GM23338 (cell line): ENCODE measurements around the gene GAB1. TPM values are rescaled to one million over a fixed set of nuclear protein-coding genes. Genes with fewer than 3 reads are reported as not detected.

Source experiments
- ATAC-seq: fragments of 200-7000 bp; cut with Tn5 transposase; 3 replicates; pipeline ENCODE4 v1.9.1; 2020
- DNase-seq: peaks from one replicate; pipeline ENCODE4 v3.0.0-alpha.2; 2015; ENCODE audit warnings: low spot score
- H2AFZ ChIP-seq: fragments of 200-600 bp; sonication (generic); 2 replicates; pipeline ENCODE4 v1.8.0; 2016; ENCODE audit warnings: antibody characterized with exemption, mild to moderate bottlenecking, moderate library complexity
- H3F3A ChIP-seq: fragments of 200-600 bp; sonication (generic); replicated peaks from 2 replicates; pipeline ENCODE4 v1.8.0; 2017; ENCODE audit warnings: antibody characterized with exemption, mixed run types, low read depth
- H3K27ac ChIP-seq: fragments of 200-600 bp; sonication (generic); 2 replicates; pipeline ENCODE4 v1.6.1; 2016; ENCODE audit warnings: low read depth
- H3K27me3 ChIP-seq: fragments of 200-600 bp; sonication (generic); 2 replicates; pipeline ENCODE4 v1.8.0; 2016; ENCODE audit warnings: mild to moderate bottlenecking, mixed run types, moderate library complexity; ENCODE audit not compliant: insufficient read depth
- H3K36me3 ChIP-seq: fragments of 200-600 bp; sonication (generic); 2 replicates; pipeline ENCODE4 v1.8.0; 2016; ENCODE audit warnings: mild to moderate bottlenecking; ENCODE audit not compliant: insufficient read depth
- H3K4me1 ChIP-seq: fragments of 200-600 bp; sonication (generic); 2 replicates; pipeline ENCODE4 v1.8.0; 2016; ENCODE audit warnings: mild to moderate bottlenecking, moderate library complexity; ENCODE audit not compliant: insufficient read depth
- H3K4me2 ChIP-seq: fragments of 200-600 bp; sonication (generic); 2 replicates; pipeline ENCODE4 v1.7.1; 2017; ENCODE audit warnings: mixed run types
- H3K4me3 ChIP-seq: fragments of 200-600 bp; sonication (generic); 2 replicates; pipeline ENCODE4 v1.6.1; 2016; ENCODE audit warnings: mixed run types
- H3K79me2 ChIP-seq: fragments of 200-600 bp; sonication (generic); replicated peaks from 2 replicates; pipeline ENCODE4 v1.8.0; 2017; ENCODE audit warnings: mild to moderate bottlenecking; ENCODE audit not compliant: insufficient read depth
- H3K9me2 ChIP-seq: fragments of 200-600 bp; sonication (generic); 2 replicates; pipeline ENCODE4 v1.8.0; 2017; ENCODE audit not compliant: insufficient read depth
- H4K20me1 ChIP-seq: fragments of 200-600 bp; sonication (generic); replicated peaks from 2 replicates; pipeline ENCODE4 v1.8.0; 2017; ENCODE audit warnings: mild to moderate bottlenecking; ENCODE audit not compliant: insufficient read depth
- H3K27ac Mint-ChIP-seq: 2 replicates; pipeline ENCODE4 v1.8.0; 2020; ENCODE audit warnings: inconsistent platforms, mild to moderate bottlenecking, moderate library complexity, mixed read lengths
- H3K27me3 Mint-ChIP-seq: 3 replicates; pipeline ENCODE4 v1.8.0; 2022; ENCODE audit warnings: low read depth, mild to moderate bottlenecking, moderate library complexity, mixed read lengths, inconsistent platforms; ENCODE audit not compliant: insufficient read depth, poor library complexity
- H3K36me3 Mint-ChIP-seq: 3 replicates; pipeline ENCODE4 v1.8.0; 2021; ENCODE audit warnings: low read depth, mild to moderate bottlenecking, inconsistent platforms, moderate library complexity, mixed read lengths
- H3K4me1 Mint-ChIP-seq: 3 replicates; pipeline ENCODE4 v1.8.0; 2020; ENCODE audit warnings: mild to moderate bottlenecking, inconsistent platforms, mixed read lengths
- H3K4me3 Mint-ChIP-seq: 3 replicates; pipeline ENCODE4 v1.8.0; 2021; ENCODE audit warnings: moderate library complexity, mild to moderate bottlenecking, inconsistent platforms, mixed read lengths
- H3K9me3 Mint-ChIP-seq: 3 replicates; pipeline ENCODE4 v1.8.0; 2020; ENCODE audit warnings: moderate library complexity, mild to moderate bottlenecking, inconsistent platforms, mixed read lengths
- CREB1 ChIP-seq: fragments of 250-450 bp; sonication (Bioruptor Pico); IDR thresholded peaks from 2 replicates; pipeline ENCODE4 v1.5.0; 2020; ENCODE audit warnings: low read depth, mild to moderate bottlenecking, moderate library complexity
- EZH2 ChIP-seq: fragments of 200-600 bp; sonication (generic); IDR thresholded peaks from one replicate; pipeline ENCODE4 v1.8.0; 2017; ENCODE audit warnings: antibody characterized with exemption, mild to moderate bottlenecking, low read depth; ENCODE audit not compliant: unreplicated experiment
- EZH2phosphoT487 ChIP-seq: fragments of 200-600 bp; sonication (generic); IDR thresholded peaks from one replicate; pipeline ENCODE4 v1.8.1; 2018; ENCODE audit warnings: antibody characterized with exemption; ENCODE audit not compliant: unreplicated experiment
- JUNB ChIP-seq: IDR thresholded peaks from one replicate; pipeline ENCODE4 v1.6.1; 2016; ENCODE audit warnings: antibody characterized with exemption; ENCODE audit not compliant: unreplicated experiment
- NANOG ChIP-seq: IDR thresholded peaks from 2 replicates; pipeline ENCODE4 v1.6.1; 2016; ENCODE audit warnings: antibody characterized with exemption, borderline replicate concordance
- POLR2AphosphoS5 ChIP-seq: IDR thresholded peaks from 2 replicates; pipeline ENCODE4 v1.6.1; 2016; ENCODE audit warnings: antibody characterized with exemption, low read depth
- STAT1 ChIP-seq: IDR thresholded peaks from one replicate; pipeline ENCODE4 v1.6.1; 2016; ENCODE audit warnings: antibody characterized with exemption; ENCODE audit not compliant: unreplicated experiment
- ZNF114 ChIP-seq: fragments of 250-450 bp; sonication (Bioruptor Pico); IDR thresholded peaks from 2 replicates; pipeline ENCODE4 v1.5.0; 2020; ENCODE audit warnings: mild to moderate bottlenecking, moderate library complexity
- ZNF331 ChIP-seq: fragments of 250-450 bp; sonication (Bioruptor Pico); IDR thresholded peaks from 2 replicates; pipeline ENCODE4 v1.5.0; 2020; ENCODE audit warnings: low read depth, mild to moderate bottlenecking, moderate library complexity
- polyA plus RNA-seq: library from polyadenylated mRNA; unstranded; fragments of >200 nt; fragmentation: Nextera tagmentation; extraction: Ambion mirVana; gene quantifications from 2 replicates; pipeline ENCODE4 v1.2.1, GENCODE V29; 2016
- total RNA-seq: library from RNA; depleted of rRNA; stranded (reverse); fragments of >200 nt; shearing (Covaris generic); gene quantifications from 2 replicates; pipeline ENCODE4 v1.2.3, GENCODE V29; 2014
- TF ChIP-seq, protein P1 (sequence below), 2 experiments: fragments of 200-600 bp in 1 of 2; sonication (generic) in 1 of 2; conservative IDR thresholded peaks; 2 replicates each; pipeline versions ENCODE4 v1.5.1 to v1.6.1; 2016 to 2017; ENCODE audit warnings: antibody characterized with exemption in 2 of 2, low read depth in 2 of 2, mild to moderate bottlenecking in 2 of 2, moderate library complexity in 1 of 2
- TF ChIP-seq, protein P2 (sequence below): IDR thresholded peaks from 2 replicates; pipeline ENCODE4 v1.6.1; 2016; ENCODE audit warnings: antibody characterized with exemption
- TF ChIP-seq, protein P3 (sequence below): IDR thresholded peaks from one replicate; pipeline ENCODE4 v1.6.1; 2018; ENCODE audit warnings: antibody characterized with exemption; ENCODE audit not compliant: unreplicated experiment

Gene GAB1
- total and polyA plus RNA-seq, 2 experiments from 2014 or later = 4.0 to 18.4 TPM

DNA sequence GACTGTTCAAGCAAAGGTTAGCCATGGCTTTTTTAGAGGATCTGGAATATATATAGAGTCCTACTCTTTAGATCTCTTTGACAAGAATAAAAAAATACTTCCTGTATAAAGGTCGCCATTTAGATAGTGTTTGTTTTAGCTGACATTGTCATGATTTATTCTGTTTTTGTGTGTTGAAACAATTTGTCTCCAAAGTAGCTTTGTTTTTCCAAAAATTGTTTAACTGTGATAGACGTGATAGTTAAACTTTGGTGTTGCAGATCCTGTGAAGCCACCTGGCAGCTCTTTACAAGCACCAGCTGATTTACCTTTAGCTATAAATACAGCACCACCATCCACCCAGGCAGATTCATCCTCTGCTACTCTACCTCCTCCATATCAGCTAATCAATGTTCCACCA lies 96.6 kb downstream of the GAB1 start:
- H3K27ac ChIP-seq = no peak overlapping the region
- no peak overlapping the region for H2AFZ ChIP-seq
- H3K27ac Mint-ChIP-seq = no peak overlapping the region
- H3K36me3 Mint-ChIP-seq = peaks cover 35% of the 10 kb centered on the region
- no peaks in the 10 kb centered on the region for H3K9me2 ChIP-seq
- no peak for DNase-seq
- peaks cover 12% of the 10 kb centered on the region; the same call in 1 of the 2 replicates for H3K4me1 ChIP-seq
- H3K4me3 ChIP-seq = no peak overlapping the region
- TF ChIP-seq, protein P1, sequence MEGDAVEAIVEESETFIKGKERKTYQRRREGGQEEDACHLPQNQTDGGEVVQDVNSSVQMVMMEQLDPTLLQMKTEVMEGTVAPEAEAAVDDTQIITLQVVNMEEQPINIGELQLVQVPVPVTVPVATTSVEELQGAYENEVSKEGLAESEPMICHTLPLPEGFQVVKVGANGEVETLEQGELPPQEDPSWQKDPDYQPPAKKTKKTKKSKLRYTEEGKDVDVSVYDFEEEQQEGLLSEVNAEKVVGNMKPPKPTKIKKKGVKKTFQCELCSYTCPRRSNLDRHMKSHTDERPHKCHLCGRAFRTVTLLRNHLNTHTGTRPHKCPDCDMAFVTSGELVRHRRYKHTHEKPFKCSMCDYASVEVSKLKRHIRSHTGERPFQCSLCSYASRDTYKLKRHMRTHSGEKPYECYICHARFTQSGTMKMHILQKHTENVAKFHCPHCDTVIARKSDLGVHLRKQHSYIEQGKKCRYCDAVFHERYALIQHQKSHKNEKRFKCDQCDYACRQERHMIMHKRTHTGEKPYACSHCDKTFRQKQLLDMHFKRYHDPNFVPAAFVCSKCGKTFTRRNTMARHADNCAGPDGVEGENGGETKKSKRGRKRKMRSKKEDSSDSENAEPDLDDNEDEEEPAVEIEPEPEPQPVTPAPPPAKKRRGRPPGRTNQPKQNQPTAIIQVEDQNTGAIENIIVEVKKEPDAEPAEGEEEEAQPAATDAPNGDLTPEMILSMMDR (conservative IDR thresholded peaks at IDR 0.05; ENCODE audit: low read depth in 2 of 2) = no peak
- no peak for TF ChIP-seq JUNB
- no peak for TF ChIP-seq CREB1 (CRISPR knock-in tag)
- no peak for TF ChIP-seq ZNF331
- TF ChIP-seq, protein P2, sequence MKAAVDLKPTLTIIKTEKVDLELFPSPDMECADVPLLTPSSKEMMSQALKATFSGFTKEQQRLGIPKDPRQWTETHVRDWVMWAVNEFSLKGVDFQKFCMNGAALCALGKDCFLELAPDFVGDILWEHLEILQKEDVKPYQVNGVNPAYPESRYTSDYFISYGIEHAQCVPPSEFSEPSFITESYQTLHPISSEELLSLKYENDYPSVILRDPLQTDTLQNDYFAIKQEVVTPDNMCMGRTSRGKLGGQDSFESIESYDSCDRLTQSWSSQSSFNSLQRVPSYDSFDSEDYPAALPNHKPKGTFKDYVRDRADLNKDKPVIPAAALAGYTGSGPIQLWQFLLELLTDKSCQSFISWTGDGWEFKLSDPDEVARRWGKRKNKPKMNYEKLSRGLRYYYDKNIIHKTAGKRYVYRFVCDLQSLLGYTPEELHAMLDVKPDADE = no peak
- TF ChIP-seq EZH2phosphoT487 = no peak
- no peak overlapping the region for H3K4me2 ChIP-seq
- H3K9me3 Mint-ChIP-seq = peaks cover 31% of the 10 kb centered on the region
- peaks cover 23% of the 10 kb centered on the region for H3K4me1 Mint-ChIP-seq
- H3K27me3 Mint-ChIP-seq = peaks cover 2% of the 10 kb centered on the region
- no peaks in the 10 kb centered on the region for H3K27me3 ChIP-seq
- H4K20me1 ChIP-seq = no peaks in the 10 kb centered on the region
- H3K4me3 Mint-ChIP-seq = no peak overlapping the region
- ATAC-seq = no peak
- H3K79me2 ChIP-seq = no peaks in the 10 kb centered on the region
- peaks cover 13% of the 10 kb centered on the region; the same call in 1 of the 2 replicates for H3K36me3 ChIP-seq
- no peaks in the 10 kb centered on the region for H3F3A ChIP-seq

DNA sequence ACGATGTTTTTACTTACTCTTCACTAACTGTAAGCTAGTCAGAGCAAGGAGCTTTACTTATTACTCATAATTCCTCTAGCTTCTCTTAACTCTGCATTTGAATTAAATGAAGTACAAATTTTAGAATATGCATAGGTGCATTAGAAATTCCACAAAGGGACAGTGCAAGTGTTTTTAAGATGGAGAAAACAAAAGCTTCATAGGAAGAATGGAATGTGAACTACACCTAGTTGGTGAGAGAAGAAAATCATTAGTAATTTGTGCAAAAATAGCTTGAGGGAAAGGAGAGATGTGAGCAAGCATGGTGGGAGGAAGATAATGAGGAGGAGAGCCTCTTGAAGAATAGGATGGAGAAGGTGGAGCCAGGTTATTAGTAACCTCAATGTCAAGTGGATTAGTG lies 99.3 kb downstream of the GAB1 start:
- Mint-ChIP-seq H3K36me3 (peaks cover 15% of the 10 kb centered on the region), H3K27ac (no peak overlapping the region), H3K27me3 (peaks cover 2% of the 10 kb centered on the region), H3K4me3 (no peak overlapping the region), H3K4me1 (peaks cover 23% of the 10 kb centered on the region), H3K9me3 (peaks cover 10% of the 10 kb centered on the region)
- H2AFZ ChIP-seq = no peak overlapping the region
- no peaks in the 10 kb centered on the region for H3K9me2 ChIP-seq
- peaks cover 12% of the 10 kb centered on the region; the same call in 1 of the 2 replicates for H3K4me1 ChIP-seq
- no peaks in the 10 kb centered on the region for H3K27me3 ChIP-seq
- no peaks in the 10 kb centered on the region for H3F3A ChIP-seq
- peaks cover 1% of the 10 kb centered on the region; the same call in 1 of the 2 replicates for H3K36me3 ChIP-seq
- H3K79me2 ChIP-seq = no peaks in the 10 kb centered on the region
- DNase-seq (no peak), ATAC-seq (no peak)
- H3K27ac ChIP-seq = no peak overlapping the region
- no peak overlapping the region for H3K4me2 ChIP-seq
- no peaks in the 10 kb centered on the region for H4K20me1 ChIP-seq
- H3K4me3 ChIP-seq = no peak overlapping the region
- TF ChIP-seq ZNF114 = no peak
- TF ChIP-seq STAT1 = no peak
- no peak for TF ChIP-seq EZH2
- no peak for TF ChIP-seq POLR2AphosphoS5
- TF ChIP-seq ZNF331 = no peak
- TF ChIP-seq, protein P2 = no peak
- TF ChIP-seq, protein P3, sequence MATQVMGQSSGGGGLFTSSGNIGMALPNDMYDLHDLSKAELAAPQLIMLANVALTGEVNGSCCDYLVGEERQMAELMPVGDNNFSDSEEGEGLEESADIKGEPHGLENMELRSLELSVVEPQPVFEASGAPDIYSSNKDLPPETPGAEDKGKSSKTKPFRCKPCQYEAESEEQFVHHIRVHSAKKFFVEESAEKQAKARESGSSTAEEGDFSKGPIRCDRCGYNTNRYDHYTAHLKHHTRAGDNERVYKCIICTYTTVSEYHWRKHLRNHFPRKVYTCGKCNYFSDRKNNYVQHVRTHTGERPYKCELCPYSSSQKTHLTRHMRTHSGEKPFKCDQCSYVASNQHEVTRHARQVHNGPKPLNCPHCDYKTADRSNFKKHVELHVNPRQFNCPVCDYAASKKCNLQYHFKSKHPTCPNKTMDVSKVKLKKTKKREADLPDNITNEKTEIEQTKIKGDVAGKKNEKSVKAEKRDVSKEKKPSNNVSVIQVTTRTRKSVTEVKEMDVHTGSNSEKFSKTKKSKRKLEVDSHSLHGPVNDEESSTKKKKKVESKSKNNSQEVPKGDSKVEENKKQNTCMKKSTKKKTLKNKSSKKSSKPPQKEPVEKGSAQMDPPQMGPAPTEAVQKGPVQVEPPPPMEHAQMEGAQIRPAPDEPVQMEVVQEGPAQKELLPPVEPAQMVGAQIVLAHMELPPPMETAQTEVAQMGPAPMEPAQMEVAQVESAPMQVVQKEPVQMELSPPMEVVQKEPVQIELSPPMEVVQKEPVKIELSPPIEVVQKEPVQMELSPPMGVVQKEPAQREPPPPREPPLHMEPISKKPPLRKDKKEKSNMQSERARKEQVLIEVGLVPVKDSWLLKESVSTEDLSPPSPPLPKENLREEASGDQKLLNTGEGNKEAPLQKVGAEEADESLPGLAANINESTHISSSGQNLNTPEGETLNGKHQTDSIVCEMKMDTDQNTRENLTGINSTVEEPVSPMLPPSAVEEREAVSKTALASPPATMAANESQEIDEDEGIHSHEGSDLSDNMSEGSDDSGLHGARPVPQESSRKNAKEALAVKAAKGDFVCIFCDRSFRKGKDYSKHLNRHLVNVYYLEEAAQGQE = no peak
- TF ChIP-seq, protein P1 (conservative IDR thresholded peaks at IDR 0.05; ENCODE audit: low read depth in 2 of 2) = no peak
- TF ChIP-seq JUNB = no peak
- TF ChIP-seq CREB1 (CRISPR knock-in tag) = no peak
- TF ChIP-seq NANOG = no peak
